Esophagus squamous epithelium (tissue), 4 donors: ENCODE measurements around the gene UNC5CL.

Source experiments
- POLR2A ChIP-seq, 4 donors: fragments of 450-650 bp; IDR thresholded peaks; one replicate each; pipeline ENCODE4 v1.6.1; 2017; ENCODE audit warnings: antibody characterized with exemption in 4 of 4, mild to moderate bottlenecking in 4 of 4, moderate library complexity in 3 of 4
- TF ChIP-seq, protein P1 (sequence below), 6 experiments: fragments of 450-650 bp in 4 of 6; fragments of 200-600 bp in 2 of 6; sonication (generic) in 2 of 6; IDR thresholded peaks; one replicate each; pipeline ENCODE4 v1.5.1; 2016 to 2019; ENCODE audit warnings: antibody characterized with exemption in 6 of 6, mild to moderate bottlenecking in 4 of 6, moderate library complexity in 4 of 6

DNA sequence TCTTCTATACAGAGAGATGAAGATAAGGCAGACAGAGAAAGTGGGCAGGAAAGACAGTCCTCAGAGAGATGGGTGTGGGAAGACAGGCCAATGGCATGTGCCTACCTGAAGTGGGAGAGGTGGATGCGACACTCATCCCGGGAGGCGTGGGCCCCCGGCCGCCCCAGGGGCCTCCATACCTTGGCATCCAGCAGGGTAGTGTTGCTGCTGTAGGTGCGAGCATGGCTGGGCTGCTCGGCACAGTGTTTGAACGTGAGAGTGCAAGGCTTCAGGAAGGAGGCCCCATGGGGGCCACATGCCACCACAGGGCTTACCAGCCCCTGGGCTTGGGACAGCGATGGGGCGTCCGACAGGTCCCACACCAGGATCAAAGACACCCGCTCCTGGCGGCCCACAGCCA, 5.2 kb downstream of the UNC5CL start:
- TF ChIP-seq, protein P1, sequence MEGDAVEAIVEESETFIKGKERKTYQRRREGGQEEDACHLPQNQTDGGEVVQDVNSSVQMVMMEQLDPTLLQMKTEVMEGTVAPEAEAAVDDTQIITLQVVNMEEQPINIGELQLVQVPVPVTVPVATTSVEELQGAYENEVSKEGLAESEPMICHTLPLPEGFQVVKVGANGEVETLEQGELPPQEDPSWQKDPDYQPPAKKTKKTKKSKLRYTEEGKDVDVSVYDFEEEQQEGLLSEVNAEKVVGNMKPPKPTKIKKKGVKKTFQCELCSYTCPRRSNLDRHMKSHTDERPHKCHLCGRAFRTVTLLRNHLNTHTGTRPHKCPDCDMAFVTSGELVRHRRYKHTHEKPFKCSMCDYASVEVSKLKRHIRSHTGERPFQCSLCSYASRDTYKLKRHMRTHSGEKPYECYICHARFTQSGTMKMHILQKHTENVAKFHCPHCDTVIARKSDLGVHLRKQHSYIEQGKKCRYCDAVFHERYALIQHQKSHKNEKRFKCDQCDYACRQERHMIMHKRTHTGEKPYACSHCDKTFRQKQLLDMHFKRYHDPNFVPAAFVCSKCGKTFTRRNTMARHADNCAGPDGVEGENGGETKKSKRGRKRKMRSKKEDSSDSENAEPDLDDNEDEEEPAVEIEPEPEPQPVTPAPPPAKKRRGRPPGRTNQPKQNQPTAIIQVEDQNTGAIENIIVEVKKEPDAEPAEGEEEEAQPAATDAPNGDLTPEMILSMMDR (IDR thresholded peaks at IDR 0.05): no peak
- no peak for TF ChIP-seq POLR2A (IDR thresholded peaks at IDR 0.05)
